Esophagus mucosa (tissue), 1 donor: ENCODE data around the gene MYO9A. TPM values are rescaled to one million over a fixed set of nuclear protein-coding genes. Genes with fewer than 3 reads are reported as not detected.

ENCODE experiments used
- ATAC-seq: fragments of 200-7000 bp; cut with Tn5 transposase; one replicate; pipeline ENCODE4 v1.9.1; 2020
- total RNA-seq: library from RNA; stranded (reverse); gene quantifications from one replicate; pipeline ENCODE4 v1.2.4, GENCODE V29; 2023
- donor health status: DM: yes; HTN: yes; CAD: no.

Gene MYO9A, protein sequence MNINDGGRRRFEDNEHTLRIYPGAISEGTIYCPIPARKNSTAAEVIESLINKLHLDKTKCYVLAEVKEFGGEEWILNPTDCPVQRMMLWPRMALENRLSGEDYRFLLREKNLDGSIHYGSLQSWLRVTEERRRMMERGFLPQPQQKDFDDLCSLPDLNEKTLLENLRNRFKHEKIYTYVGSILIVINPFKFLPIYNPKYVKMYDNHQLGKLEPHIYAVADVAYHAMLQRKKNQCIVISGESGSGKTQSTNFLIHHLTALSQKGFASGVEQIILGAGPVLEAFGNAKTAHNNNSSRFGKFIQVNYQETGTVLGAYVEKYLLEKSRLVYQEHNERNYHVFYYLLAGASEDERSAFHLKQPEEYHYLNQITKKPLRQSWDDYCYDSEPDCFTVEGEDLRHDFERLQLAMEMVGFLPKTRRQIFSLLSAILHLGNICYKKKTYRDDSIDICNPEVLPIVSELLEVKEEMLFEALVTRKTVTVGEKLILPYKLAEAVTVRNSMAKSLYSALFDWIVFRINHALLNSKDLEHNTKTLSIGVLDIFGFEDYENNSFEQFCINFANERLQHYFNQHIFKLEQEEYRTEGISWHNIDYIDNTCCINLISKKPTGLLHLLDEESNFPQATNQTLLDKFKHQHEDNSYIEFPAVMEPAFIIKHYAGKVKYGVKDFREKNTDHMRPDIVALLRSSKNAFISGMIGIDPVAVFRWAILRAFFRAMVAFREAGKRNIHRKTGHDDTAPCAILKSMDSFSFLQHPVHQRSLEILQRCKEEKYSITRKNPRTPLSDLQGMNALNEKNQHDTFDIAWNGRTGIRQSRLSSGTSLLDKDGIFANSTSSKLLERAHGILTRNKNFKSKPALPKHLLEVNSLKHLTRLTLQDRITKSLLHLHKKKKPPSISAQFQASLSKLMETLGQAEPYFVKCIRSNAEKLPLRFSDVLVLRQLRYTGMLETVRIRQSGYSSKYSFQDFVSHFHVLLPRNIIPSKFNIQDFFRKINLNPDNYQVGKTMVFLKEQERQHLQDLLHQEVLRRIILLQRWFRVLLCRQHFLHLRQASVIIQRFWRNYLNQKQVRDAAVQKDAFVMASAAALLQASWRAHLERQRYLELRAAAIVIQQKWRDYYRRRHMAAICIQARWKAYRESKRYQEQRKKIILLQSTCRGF (N-terminal part only)
- 23.1 TPM for total RNA-seq

DNA sequence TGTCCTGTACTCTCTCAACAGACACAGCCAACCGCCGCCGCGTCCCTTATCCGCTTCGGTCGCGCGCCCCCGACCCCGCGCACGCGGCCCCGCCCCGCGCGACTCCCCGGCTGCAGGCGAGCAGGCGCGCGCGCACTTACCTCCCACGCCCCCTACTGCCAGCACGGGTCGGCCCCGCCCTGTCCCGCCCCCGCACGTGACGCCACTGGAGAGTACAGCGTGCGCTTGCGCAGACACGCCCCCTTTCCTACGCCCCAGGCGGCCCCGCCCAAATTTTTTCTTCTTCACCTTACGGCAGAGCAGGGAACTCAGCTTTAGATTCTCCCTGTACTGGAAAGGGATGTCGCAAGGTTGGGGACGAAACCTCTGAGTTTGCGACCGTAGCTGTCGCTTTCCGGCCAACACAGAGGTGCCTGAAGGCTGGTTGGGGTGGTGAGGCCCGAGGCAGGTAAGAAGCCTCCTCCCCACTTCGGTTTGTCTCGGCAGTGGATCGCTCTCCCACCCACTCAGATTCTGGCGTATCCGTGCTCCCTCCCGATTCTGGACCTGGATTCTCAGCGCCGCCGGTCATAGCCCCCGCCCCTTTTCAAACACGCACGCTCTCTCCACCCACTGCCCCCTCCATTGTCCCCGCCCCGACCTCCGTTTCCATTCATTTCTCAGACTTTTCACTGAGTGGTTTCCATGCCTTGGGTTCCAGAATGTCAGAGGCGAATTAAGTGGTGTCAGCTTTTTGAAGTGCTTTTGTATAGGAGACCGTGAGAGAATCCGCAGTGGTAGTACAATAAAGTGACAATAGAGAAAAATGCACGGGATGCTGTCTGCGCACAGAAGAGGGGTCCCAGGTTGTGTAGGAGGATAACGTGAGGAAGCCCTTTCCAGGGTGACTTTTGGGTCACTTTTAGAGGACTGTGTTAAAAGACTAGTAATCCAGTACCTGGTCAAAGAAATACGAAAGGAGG, at the start of gene MYO9A, which contains the start of gene SENP8:
Gene MYO9A, minus strand, starts transcription at position 134 of the 962 bp plus-strand sequence. CDS start 71,587 bp downstream, outside the sequence.
Gene SENP8, plus strand, starts transcription at position 387 of the 962 bp plus-strand sequence. CDS start 21,221 bp downstream, outside the sequence.
- ATAC-seq = peak; percentile 95

DNA sequence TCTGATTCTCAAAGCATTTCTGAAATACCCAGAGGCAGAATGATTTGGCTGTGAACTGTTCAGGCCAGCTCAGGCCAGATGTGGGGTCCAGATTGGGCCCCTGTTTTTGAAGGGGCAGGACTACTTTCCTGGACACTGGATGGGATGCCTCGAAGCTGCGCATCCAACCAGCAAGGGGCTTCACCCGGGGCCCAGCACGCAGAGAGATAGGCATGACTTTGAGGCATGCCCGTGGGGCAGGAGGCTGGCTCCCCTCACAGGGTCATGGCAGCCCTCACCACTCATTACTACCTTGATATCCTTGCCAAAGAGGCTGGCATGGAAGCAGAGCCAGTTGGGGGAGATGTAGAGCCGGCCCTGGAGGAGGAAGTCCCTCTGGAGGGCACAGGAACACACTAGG, 49.5 kb upstream of the MYO9A start:
- no peak for ATAC-seq

DNA sequence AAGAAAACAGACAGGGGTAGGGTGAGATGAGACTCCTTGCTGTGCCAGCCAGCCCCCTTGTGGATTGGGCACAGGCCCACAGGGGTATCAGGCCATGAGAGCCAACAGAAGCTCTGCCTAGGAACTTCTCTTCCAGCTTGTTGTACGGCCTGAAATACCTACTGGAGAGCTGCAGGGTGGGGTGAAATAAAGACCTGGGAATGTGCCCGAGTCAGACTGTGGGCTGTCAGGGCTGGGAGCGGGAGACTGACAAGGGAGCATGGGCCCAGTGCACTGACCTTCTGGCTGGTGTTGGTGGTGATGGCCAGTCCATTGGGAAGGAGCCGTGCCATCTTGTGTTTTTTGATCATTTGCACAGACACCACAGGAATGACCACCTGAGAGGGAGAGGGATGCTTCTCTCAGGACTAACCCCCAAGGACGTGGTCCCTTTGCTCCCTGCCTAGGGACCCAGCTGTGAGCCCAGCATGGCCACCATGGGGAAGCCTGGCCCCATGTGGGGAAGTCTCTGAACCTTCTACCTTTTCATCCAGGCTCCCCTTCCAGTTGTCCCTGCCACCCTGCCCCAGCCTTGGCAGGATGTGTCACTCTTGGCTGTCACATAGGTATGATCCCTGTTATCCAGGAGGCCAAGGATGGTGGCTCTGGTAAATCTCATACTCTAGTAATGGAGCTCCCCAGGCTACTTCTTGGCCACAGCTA, 48.9 kb upstream of the MYO9A start:
- no peak for ATAC-seq

DNA sequence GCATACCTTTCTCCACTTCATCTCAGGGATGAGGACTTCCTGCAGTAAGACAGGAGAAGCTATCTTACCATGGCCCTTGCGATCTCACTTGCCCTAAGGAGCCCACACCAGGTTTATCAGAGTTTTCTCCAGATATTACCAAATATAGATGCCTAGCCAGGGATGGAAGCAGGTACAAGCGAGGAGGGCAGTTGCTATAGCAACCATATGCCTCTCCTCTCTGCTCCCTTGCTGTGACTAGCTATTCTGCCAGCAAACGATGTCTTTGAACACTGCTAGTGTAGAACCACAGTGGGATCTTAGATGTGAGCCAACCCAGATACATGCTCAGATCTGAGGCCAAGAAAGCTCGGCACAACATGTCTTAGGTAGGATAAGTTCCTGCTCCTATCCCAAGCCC, 45.8 kb upstream of the MYO9A start:
- no peak for ATAC-seq

DNA sequence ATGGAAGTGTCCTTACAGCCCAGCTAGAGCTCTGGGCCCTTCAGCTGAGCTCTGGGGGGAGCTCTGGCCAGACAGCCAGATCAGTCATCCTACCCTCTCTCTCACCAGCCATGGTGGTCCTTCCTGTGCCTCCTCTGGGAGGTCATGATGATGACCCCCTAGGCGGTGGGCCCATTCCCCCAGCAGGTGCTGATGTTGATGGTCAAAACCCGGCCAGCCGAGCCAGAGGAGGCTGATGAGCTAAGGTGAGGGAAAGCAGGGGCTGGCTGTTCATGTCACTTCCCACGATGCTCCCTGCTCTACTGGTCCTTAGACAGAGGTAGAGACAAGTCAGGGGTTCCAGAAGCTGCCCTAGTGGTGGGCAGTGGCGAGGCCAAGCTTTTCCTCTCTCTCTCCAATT, 44.6 kb upstream of the MYO9A start:
- no peak for ATAC-seq

DNA sequence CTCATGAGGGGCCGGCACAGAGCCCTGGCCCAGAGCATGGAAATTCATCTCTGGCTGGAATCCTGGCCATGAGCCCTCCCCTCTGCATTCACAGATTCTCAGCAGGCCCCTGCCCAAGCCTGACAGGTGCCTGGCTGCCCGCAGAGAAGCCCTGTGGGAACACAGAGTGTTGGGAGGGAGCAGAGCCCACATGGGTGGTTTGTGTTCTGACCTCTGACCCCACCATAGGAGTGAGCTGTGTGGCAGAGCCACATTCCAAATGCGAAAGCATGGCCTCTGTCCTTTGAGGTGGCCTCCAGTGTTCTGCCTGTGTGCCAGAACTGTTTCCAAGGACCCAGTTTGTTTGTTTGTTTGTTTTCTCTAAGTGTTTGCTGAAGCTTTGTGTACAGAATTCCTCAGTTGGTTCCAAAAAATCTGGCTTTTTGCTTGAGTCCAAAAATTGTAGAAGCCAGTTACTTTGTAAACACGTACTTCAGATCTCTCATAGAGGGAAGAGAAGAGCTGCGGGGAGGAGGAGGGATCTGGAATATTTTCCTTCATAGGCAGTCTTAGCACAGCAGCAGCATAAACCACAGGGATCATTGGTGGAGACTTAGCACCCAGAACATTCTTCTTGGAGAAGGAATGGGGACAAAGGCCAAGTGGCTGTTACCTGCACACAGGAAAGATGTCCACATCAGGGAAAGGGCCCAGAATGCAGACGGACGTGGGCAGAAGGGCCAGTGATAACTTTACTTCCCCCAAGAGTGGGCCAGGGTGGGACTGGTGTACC, 43.6 kb upstream of the MYO9A start:
- ATAC-seq = peak; percentile 18

DNA sequence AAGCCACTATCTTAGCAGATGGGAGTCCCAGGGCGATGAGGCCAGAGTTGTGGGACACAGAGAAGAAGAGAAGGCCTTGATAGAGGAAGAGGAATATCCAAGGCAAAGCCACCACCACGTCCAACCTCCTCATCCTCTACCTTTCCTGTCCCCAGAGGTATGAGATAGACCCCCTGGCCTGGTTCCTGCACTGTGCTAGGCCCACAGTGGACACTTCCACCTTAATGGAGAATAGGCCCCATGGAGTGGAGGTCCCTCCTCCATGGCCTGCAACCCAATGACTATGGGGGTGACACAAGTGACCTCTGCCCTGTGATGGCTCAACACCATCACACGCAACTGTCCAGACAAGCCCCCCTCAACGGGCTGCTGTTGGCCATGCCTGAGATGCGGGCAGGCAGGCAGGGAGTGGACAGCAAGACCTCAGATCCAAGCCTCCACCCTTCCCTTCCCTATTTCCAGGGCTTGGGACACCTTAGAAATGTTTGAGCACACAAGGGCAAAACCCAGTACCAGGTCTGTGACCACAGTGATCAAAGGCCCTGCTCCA, 42.8 kb upstream of the MYO9A start:
- no peak for ATAC-seq

DNA sequence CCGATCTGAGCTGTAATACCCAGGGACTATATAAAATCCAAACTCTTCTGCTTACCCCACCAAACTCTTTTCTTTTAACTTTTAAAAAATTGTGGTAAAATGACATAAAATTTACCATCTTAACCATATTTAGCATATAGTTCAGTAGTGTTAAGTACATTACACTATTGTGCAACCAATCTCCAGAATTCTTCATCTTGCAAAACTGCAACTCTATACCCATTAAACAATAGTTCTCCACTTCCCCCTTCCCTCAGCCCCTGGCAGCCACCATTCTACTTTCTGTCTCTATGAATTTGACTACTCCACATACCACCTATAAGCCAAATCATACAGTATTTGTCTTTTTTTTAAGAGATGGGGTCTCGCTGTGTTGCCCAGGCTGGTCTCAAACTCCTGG, 39.0 kb upstream of the MYO9A start:
- no peak for ATAC-seq

DNA sequence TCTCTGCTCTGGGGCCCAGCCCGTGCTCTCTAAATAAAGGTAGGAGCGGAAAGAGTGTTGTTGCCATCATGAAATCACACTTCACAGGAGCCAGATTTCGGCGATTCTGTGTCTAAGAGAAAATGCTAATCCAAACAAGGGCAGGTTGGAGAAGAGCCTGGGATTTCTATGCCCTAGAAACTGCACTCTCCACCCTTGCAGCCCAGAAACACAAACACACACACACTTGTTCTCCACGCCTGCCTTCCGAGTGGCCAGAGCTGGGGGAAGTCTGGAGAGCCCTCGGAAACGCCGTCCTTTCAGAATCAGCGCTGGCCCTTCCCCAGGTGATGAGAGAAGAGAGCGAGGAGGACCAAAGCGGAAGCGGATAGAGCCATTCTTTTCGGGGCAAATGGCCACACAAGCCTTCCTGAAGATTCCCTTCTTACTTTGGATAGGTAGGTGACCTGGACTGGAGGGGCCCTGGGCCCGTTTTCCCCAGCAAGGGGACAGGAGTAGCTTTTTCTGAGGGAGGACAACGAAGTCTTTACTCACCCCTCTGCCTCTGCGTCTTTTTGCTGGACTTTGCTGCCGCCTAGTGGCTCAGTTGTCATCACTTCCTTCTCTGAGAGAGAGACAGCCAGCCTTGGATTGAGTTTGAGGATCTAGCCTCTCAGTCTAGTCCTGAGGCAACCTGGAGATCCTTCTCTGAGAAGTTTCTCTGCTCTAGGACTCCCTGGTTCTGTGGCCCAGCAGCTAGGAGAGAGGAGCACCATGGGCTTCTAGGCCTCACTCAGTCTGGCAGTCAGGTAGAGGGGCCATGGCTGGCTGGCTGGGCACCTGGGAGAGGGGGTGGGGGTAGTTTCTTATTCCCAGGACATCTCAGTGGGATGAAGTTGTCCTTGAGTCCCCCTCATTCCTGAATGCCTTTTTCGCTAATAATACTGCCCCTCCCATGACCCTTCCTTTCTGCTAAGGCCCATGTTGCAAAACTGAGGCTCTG, 38.0 kb upstream of the MYO9A start:
- ATAC-seq = peak; percentile 83

DNA sequence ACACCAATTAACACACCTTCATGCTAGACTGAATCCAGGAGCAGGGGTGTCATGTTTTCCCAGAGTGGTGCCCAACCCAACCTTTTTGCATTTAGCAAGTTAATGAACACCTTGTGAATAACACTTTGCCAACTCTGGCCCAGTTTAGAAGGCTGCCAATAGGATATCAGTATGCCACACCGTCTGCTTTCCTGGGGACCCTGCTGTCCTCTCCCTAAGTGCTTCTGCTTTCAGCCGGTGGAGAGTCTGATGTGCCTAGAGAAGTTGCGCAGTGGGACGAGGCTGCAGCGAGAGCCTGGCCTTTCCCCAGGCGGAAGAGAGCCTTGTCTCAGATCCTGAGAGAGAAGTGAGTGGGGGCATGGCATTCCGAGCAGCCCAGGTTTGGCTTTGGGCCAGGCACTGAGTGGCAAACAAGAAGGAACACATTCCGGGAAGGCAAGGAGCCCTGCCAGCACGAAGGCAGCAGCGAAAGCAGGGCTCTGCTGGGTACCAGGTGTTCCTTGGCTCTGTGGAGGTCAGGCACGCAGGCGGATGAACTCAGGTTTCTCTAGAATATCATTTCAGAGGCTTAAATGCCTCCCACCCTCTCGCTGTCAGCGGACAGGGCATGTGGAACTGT, 37.2 kb upstream of the MYO9A start:
- ATAC-seq = peak; percentile 69

DNA sequence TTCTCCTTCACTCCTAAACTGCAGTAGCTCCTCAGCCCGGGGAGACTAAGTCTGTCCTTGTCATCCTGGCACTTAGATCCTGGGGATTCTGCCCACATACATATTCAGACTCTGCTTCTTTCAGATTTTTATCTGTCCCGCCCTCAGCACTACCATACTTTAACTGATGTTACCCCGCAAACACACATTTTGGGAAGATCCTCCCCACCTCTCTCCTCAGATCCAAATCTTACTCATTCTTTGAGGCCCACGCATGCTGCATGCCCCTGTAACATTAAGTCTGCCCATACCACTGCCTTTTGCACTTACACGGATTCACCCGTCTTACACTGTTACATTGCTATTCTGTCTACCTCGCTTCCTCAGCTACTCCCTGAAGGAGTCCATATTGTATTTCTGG, 36.4 kb upstream of the MYO9A start:
- no peak for ATAC-seq

DNA sequence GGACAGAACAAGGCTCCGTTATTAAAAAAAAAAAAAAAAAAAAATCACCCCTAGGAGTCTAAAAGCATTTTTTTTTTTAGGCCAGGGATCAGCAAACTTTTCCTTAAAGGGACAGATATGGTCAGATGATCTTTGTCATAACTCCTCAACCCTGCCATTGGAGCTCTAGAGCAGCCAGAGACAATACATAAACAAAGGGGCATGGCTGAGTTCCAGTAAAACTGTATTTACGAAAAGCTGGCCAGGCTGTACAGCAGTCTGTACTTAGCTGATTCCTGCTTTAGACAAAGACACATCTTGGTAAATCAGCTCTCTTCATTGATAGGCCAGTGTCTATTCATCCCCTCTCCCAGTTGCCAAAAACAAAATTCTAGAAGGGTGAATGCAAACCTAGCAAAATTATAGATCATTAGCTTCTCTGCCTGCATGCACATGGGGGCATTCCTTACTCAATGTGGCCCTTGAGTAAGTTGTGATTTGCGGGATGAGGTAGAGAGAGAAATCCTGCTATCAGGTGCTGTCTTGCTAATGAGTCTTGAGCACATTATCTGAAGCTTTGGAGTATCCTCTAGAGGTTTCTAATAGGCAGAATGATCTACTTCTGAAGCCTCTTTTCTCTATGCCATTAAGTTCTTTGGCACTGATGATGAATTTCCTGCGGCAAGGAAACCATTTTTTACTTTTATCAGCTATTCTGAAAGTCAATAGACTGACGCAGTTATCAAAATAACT, 35.5 kb upstream of the MYO9A start:
- no peak for ATAC-seq

DNA sequence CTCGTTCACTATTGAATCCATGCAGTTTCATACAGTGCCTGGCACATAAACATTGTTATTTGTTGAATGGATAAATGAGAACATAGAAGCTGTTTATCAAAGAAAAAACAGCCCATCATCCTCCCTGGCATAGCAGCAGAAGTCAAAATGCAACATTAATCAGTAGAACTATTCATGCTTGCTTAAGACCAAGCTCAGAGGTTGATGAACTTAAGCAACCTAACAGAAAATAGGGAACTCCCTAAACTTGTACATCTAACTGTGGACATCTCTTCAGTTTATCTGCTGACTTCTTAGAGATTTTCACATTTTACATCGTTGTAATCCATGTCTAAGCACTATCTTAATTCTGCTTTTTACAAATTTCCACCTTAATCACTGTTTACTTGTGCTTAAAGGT, 29.5 kb upstream of the MYO9A start:
- no peak for ATAC-seq

DNA sequence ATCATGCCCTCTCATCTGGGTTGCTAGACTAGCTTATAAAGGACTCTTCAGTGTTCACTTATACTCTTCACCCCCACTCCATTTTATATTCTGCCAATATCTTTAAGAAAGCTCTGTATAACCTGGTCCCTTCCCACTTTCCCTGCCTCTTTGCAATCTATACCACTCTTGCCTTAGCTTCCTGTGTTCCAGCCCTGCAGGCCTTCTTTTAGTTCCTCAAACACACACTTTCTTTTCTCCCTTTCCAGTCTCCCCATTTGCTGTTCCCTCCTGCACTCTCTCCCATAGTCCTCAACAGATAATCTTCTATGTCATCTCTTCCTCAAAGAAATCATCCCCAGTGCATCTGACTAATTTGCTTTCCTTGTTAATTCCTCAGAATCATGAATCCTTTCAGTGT, 29.0 kb upstream of the MYO9A start:
- no peak for ATAC-seq

DNA sequence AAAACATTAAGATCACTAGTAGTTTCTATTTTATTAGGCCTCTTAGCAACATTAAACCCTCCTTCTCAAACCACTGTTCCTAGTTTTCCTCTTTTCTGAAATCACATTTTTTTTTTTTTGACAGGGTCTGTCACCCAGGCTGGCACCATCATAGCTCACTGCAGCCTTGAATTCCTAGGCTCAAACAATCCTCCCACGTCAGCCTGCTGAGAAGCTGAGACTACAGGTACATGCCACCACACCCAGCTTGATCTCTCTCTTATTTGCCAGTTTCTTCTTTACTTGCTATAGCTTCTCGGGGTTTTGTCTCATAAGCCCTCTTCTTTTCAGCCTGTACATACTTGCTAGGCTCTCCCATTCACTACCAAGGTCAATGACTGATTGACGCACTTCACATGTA, 28.3 kb upstream of the MYO9A start:
- ATAC-seq = no peak

DNA sequence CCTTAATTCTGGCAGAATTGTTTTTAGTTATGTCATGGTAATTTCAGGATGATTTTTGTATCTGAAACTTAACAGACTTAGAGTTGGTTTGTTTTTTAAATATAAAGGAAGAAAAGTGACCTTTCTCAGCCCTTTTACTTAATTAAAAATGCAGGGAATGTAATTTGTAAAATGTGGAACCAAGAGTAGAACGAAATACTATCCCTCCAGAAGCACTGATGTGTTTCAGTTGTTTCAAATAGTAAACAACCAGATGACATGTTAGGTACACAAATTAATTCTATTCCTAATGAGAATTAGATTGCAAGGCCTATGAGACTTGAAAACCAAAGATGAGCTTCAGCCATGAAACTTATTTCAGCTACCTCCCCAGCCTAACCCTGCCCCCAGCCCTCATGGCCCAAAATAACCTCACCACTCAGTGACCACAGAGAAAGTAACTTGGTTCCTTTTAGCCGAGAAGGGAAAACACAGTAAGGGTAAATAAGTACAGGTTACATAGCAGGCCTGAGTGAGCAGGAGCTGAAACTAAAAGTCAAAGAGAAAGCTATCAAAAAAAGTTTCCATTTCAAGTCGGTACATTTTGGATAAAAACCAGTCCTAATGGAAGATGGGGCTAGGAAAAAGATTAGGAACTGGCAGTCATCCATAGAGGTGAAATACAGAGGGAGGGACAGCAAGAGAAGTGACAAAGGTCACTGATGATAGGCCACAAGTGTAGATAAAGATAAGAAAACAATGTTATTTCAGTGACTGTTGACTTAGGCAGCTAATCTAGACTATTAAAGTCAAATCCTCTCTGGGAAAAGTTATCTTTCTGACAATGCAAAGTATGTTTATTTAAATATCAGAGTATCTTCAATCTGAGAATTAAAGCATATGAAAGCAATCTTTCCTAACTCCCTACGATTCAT, 23.5 kb upstream of the MYO9A start:
- no peak for ATAC-seq
